Hepatocyte (in vitro differentiated cells): Measurements from ENCODE around the gene RO60.

Experiments used
- EZH2 ChIP-seq: fragments of 200-600 bp; sonication (generic); IDR thresholded peaks from 2 replicates; pipeline ENCODE4 v1.6.1; 2016; ENCODE audit warnings: antibody characterized with exemption, mild to moderate bottlenecking, borderline replicate concordance
- EZH2phosphoT487 ChIP-seq: fragments of 200-600 bp; sonication (generic); IDR thresholded peaks from one replicate; pipeline ENCODE4 v1.6.1; 2018; ENCODE audit warnings: antibody characterized with exemption, mild to moderate bottlenecking, low read depth, moderate library complexity; ENCODE audit not compliant: unreplicated experiment, severe bottlenecking
- TF ChIP-seq, protein P1 (sequence below): fragments of 200-600 bp; sonication (generic); IDR thresholded peaks from 2 replicates; pipeline ENCODE4 v1.5.1; 2016; ENCODE audit warnings: antibody characterized with exemption, mild to moderate bottlenecking; ENCODE audit not compliant: poor library complexity

DNA sequence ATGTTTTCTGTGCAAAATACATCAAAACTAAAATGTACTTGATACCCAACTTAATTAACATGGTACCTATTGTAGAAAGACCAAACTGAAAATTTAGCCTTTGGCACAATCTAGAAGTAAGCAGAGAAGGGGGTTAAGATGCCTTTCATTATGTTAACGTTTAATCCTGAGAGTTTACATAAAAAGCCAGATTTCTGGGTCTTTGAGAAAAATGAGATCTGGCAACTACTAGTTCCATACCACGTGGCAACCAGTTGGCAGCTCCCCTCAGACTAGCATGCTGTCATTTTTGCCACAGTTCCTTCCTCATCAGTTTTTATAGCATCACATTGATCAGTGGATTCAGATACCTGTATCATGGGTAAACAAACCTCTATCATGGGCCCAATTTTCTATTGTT is 1.5 kb downstream of the RO60 start:
- TF ChIP-seq, protein P1, sequence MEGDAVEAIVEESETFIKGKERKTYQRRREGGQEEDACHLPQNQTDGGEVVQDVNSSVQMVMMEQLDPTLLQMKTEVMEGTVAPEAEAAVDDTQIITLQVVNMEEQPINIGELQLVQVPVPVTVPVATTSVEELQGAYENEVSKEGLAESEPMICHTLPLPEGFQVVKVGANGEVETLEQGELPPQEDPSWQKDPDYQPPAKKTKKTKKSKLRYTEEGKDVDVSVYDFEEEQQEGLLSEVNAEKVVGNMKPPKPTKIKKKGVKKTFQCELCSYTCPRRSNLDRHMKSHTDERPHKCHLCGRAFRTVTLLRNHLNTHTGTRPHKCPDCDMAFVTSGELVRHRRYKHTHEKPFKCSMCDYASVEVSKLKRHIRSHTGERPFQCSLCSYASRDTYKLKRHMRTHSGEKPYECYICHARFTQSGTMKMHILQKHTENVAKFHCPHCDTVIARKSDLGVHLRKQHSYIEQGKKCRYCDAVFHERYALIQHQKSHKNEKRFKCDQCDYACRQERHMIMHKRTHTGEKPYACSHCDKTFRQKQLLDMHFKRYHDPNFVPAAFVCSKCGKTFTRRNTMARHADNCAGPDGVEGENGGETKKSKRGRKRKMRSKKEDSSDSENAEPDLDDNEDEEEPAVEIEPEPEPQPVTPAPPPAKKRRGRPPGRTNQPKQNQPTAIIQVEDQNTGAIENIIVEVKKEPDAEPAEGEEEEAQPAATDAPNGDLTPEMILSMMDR = no peak
- TF ChIP-seq EZH2 (no peak), EZH2phosphoT487 (no peak)
